ENCODE data around the gene KCNK2.

Gene KCNK2

DNA sequence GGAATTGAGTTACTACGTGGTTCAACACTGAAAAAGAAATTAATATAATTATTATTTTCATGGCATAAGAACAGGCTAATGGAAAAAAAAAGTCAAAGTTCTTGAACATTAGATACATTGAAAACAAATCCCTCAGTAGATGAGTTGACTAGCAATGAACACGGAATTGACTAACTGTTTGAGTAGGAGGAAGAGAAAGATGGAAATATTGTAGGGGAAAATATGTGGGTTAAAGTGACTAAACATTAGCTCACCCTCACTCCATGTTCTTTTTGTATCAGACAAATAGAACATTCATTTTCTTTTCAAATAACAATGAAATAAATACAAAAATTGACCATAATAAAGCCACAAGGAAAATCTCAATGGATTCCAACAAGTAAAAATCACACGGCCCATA is 84.3 kb downstream of the KCNK2 start:
- Histone ChIP-seq H3K27me3 (ENCODE audit: control insufficient read depth, low read length) (no peaks in the 10 kb centered on the region), H3K9me2 (replicated peaks; ENCODE audit: control insufficient read depth, low read length) (no peaks in the 10 kb centered on the region)
- TF ChIP-seq, protein P1, sequence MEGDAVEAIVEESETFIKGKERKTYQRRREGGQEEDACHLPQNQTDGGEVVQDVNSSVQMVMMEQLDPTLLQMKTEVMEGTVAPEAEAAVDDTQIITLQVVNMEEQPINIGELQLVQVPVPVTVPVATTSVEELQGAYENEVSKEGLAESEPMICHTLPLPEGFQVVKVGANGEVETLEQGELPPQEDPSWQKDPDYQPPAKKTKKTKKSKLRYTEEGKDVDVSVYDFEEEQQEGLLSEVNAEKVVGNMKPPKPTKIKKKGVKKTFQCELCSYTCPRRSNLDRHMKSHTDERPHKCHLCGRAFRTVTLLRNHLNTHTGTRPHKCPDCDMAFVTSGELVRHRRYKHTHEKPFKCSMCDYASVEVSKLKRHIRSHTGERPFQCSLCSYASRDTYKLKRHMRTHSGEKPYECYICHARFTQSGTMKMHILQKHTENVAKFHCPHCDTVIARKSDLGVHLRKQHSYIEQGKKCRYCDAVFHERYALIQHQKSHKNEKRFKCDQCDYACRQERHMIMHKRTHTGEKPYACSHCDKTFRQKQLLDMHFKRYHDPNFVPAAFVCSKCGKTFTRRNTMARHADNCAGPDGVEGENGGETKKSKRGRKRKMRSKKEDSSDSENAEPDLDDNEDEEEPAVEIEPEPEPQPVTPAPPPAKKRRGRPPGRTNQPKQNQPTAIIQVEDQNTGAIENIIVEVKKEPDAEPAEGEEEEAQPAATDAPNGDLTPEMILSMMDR (IDR thresholded peaks at IDR 0.05; ENCODE audit: low read depth, low read length, poor library complexity, severe bottlenecking): no peak
- no peak for TF ChIP-seq EZH2phosphoT487 (IDR thresholded peaks at IDR 0.05; ENCODE audit: borderline replicate concordance, low read length)

DNA sequence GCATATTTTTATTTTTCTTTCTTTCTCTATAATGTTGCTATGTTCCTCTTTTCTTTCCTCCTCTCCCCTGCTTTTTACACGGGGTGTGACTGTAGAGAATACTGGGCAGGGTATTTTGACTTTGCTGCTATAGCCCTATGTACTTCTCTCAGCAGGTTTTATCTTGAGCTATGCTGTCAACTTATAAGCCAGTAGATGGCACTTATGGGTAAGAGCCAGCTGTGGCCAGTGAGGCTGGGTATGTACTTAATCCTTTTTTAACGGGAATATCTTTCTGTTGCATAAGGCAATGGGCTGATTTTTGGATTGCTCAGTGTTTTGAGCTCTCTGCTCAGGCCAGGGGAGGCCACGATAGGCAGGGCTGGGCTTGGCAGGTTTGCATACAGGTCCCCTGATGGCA is 99.0 kb downstream of the KCNK2 start:
- H3K27me3 ChIP-seq (ENCODE audit: control insufficient read depth, low read length): no peaks in the 10 kb centered on the region
- H3K79me2 ChIP-seq (ENCODE audit: control insufficient read depth, low read length): no peaks in the 10 kb centered on the region
- H3F3A ChIP-seq (ENCODE audit: control insufficient read depth, insufficient read depth): no peaks in the 10 kb centered on the region
- no peak overlapping the region for H3K4me3 ChIP-seq (ENCODE audit: low read length)
- no peaks in the 10 kb centered on the region for H3K4me1 ChIP-seq (ENCODE audit: control insufficient read depth, low read length)
- H4K20me1 ChIP-seq (ENCODE audit: control insufficient read depth, insufficient read depth, low read depth, low read length): no peaks in the 10 kb centered on the region
- no peak overlapping the region for H3K4me2 ChIP-seq (ENCODE audit: low read length)
- peaks cover 3% of the 10 kb centered on the region; the same call in 1 of the 2 replicates for H3K9me3 ChIP-seq (ENCODE audit: control insufficient read depth, insufficient read depth, low read length)
- H3K36me3 ChIP-seq (ENCODE audit: control insufficient read depth, low read length): no peaks in the 10 kb centered on the region
- TF ChIP-seq EZH2phosphoT487 (IDR thresholded peaks at IDR 0.05; ENCODE audit: borderline replicate concordance, low read length): no peak
- TF ChIP-seq, protein P1 (IDR thresholded peaks at IDR 0.05; ENCODE audit: low read depth, low read length, poor library complexity, severe bottlenecking): no peak
- no peaks in the 10 kb centered on the region for H3K9me2 ChIP-seq (replicated peaks; ENCODE audit: control insufficient read depth, low read length)
- H3K27ac ChIP-seq (ENCODE audit: low read depth, low read length): no peak overlapping the region

More for the DNA sequence above, 84.3 kb downstream of the KCNK2 start:
- no peak overlapping the region for H3K4me2 ChIP-seq (ENCODE audit: low read length)
- H4K20me1 ChIP-seq (ENCODE audit: control insufficient read depth, insufficient read depth, low read depth, low read length): no peaks in the 10 kb centered on the region
- no peaks in the 10 kb centered on the region for H3K79me2 ChIP-seq (ENCODE audit: control insufficient read depth, low read length)
- H3K36me3 ChIP-seq (ENCODE audit: control insufficient read depth, low read length): no peaks in the 10 kb centered on the region
- no peaks in the 10 kb centered on the region for H3F3A ChIP-seq (ENCODE audit: control insufficient read depth, insufficient read depth)
- H3K27ac ChIP-seq (ENCODE audit: low read depth, low read length): no peak overlapping the region
- H3K4me1 ChIP-seq (ENCODE audit: control insufficient read depth, low read length): no peaks in the 10 kb centered on the region
- no peak overlapping the region for H3K4me3 ChIP-seq (ENCODE audit: low read length)
- no peaks in the 10 kb centered on the region for H3K9me3 ChIP-seq (ENCODE audit: control insufficient read depth, insufficient read depth, low read length)

DNA sequence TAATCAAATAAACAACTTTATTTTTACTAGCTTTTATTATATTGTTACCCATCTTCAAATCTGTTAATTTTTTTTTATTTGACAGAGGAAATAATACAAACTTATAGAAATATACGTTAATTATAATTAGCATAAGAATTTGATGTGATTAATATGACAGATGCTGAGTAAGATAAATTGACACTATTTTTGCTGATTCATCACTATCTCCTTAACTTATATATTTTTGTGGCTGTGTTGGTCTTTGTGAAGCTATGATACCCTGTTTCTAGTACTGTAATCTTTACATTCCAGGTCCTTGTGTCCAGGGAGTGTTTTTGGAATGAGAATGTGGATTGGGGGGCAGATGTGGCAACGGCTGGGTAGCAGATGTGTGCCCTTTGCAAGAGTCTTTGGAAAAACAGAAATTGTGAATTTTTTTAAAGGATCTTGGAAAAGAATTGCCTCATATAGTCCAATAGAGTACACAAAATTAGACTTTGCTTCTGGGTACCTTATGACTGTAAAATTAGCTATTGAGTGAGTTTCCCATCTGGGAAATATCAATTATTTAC is 102.6 kb downstream of the KCNK2 start:
- H3K4me3 ChIP-seq (ENCODE audit: low read length): no peak overlapping the region
- no peaks in the 10 kb centered on the region for H4K20me1 ChIP-seq (ENCODE audit: control insufficient read depth, insufficient read depth, low read depth, low read length)
- no peaks in the 10 kb centered on the region for H3F3A ChIP-seq (ENCODE audit: control insufficient read depth, insufficient read depth)
- H3K79me2 ChIP-seq (ENCODE audit: control insufficient read depth, low read length): no peaks in the 10 kb centered on the region
- H3K27me3 ChIP-seq (ENCODE audit: control insufficient read depth, low read length): no peaks in the 10 kb centered on the region
- no peaks in the 10 kb centered on the region for H3K9me2 ChIP-seq (replicated peaks; ENCODE audit: control insufficient read depth, low read length)
- no peaks in the 10 kb centered on the region for H3K36me3 ChIP-seq (ENCODE audit: control insufficient read depth, low read length)
- no peak overlapping the region for H3K27ac ChIP-seq (ENCODE audit: low read depth, low read length)
- H3K9me3 ChIP-seq (ENCODE audit: control insufficient read depth, insufficient read depth, low read length): peaks cover 3% of the 10 kb centered on the region; the same call in 1 of the 2 replicates
- TF ChIP-seq, protein P1 (IDR thresholded peaks at IDR 0.05; ENCODE audit: low read depth, low read length, poor library complexity, severe bottlenecking): no peak
- no peak overlapping the region for H3K4me2 ChIP-seq (ENCODE audit: low read length)
- no peaks in the 10 kb centered on the region for H3K4me1 ChIP-seq (ENCODE audit: control insufficient read depth, low read length)
